ENCODE measurements around the gene THOC2. TPM values are rescaled to one million over a fixed set of nuclear protein-coding genes. Genes with fewer than 3 reads are reported as not detected.
"Not testable (repeated sequence)": the region's sequence is repeated elsewhere in the genome, so short reads cannot be mapped to it uniquely, and the experiment has no call there.

THOC2 gene
- total RNA-seq, 2 donors from 2014 or later: 88.8 to 93.2 TPM

GRCh38 chrX:123673813-123674212, 59.0 kb downstream of the THOC2 start:
- no peak for DNase-seq
- no peak overlapping the region for H3K27ac Mint-ChIP-seq
- WGBS, 2 experiments (ENCODE audit: insufficient coverage in 1 of 2, insufficient read length in 1 of 2): no CpG with 5 or more reads among the region's 1 CpG

DNA sequence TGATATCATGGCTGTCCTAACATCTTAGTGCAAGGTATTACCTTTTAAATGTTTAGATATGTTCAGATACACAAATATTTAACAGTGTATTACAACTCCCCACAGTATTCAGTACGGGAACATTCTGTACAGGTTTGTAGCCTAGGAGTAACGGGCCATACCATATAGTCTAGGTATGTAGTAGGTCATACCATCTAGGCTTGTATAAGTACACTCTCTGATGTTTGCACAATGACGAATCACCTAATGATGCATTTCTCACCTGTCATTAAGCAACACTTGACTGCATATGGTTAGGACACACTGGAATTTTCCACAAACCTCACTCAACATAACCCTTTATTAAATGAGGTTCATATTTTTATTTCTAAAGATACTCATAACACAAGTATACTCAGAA, 67.7 kb downstream of the THOC2 start:
- WGBS, 2 experiments (ENCODE audit: insufficient coverage in 1 of 2, insufficient read length in 1 of 2): 97 to 100% methylated on average over 2 to 3 of the region's 3 CpGs
- peaks cover 50% of the 10 kb centered on the region for H3K36me3 ChIP-seq (ENCODE audit: control insufficient read depth, insufficient read depth, low read length)
- no peaks in the 10 kb centered on the region for H3K4me1 ChIP-seq (ENCODE audit: control insufficient read depth, insufficient read depth, low read length)
- H3K36me3 Mint-ChIP-seq (ENCODE audit: low read depth): peaks cover 72% of the 10 kb centered on the region
- no peak for DNase-seq
- H3K4me3 ChIP-seq (ENCODE audit: low read length): no peak overlapping the region
- H3K27me3 Mint-ChIP-seq (ENCODE audit: insufficient read depth): no peaks in the 10 kb centered on the region
- H3K27ac ChIP-seq (ENCODE audit: low read depth, low read length): no peak overlapping the region
- no peak overlapping the region for H3K9ac ChIP-seq (ENCODE audit: extremely low read depth, low read length, poor library complexity, severe bottlenecking)
- peaks cover 7% of the 10 kb centered on the region for H3K9me3 ChIP-seq (ENCODE audit: control insufficient read depth, low read length)
- no peak overlapping the region for H3K4me3 Mint-ChIP-seq
- H3K27me3 ChIP-seq (ENCODE audit: control insufficient read depth, insufficient read depth, low read length, poor library complexity, severe bottlenecking): no peaks in the 10 kb centered on the region
- H3K4me1 Mint-ChIP-seq: no peaks in the 10 kb centered on the region
- H3K27ac Mint-ChIP-seq: no peak overlapping the region
- peaks cover 60% of the 10 kb centered on the region for H3K9me3 Mint-ChIP-seq
- TF ChIP-seq, protein P1, sequence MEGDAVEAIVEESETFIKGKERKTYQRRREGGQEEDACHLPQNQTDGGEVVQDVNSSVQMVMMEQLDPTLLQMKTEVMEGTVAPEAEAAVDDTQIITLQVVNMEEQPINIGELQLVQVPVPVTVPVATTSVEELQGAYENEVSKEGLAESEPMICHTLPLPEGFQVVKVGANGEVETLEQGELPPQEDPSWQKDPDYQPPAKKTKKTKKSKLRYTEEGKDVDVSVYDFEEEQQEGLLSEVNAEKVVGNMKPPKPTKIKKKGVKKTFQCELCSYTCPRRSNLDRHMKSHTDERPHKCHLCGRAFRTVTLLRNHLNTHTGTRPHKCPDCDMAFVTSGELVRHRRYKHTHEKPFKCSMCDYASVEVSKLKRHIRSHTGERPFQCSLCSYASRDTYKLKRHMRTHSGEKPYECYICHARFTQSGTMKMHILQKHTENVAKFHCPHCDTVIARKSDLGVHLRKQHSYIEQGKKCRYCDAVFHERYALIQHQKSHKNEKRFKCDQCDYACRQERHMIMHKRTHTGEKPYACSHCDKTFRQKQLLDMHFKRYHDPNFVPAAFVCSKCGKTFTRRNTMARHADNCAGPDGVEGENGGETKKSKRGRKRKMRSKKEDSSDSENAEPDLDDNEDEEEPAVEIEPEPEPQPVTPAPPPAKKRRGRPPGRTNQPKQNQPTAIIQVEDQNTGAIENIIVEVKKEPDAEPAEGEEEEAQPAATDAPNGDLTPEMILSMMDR (conservative IDR thresholded peaks at IDR 0.05): no peak

More at GRCh38 chrX:123673813-123674212, 59.0 kb downstream of the THOC2 start:
- Histone ChIP-seq H3K4me3 (ENCODE audit: low read length) (no peak overlapping the region), H3K4me1 (ENCODE audit: control insufficient read depth, insufficient read depth, low read length) (no peaks in the 10 kb centered on the region), H3K36me3 (ENCODE audit: control insufficient read depth, insufficient read depth, low read length) (peaks cover 43% of the 10 kb centered on the region), H3K27ac (ENCODE audit: low read depth, low read length) (no peak overlapping the region), H3K9ac (ENCODE audit: extremely low read depth, low read length, poor library complexity, severe bottlenecking) (no peak overlapping the region), H3K27me3 (ENCODE audit: control insufficient read depth, insufficient read depth, low read length, poor library complexity, severe bottlenecking) (no peaks in the 10 kb centered on the region), H3K9me3 (ENCODE audit: control insufficient read depth, low read length) (no peaks in the 10 kb centered on the region)
- H3K27me3 Mint-ChIP-seq (ENCODE audit: insufficient read depth): no peaks in the 10 kb centered on the region
- peaks cover 25% of the 10 kb centered on the region for H3K9me3 Mint-ChIP-seq
- peaks cover 23% of the 10 kb centered on the region for H3K36me3 Mint-ChIP-seq (ENCODE audit: low read depth)
- TF ChIP-seq, protein P1 (conservative IDR thresholded peaks at IDR 0.05): no peak
- no peak overlapping the region for H3K4me3 Mint-ChIP-seq
- H3K4me1 Mint-ChIP-seq: no peaks in the 10 kb centered on the region

DNA sequence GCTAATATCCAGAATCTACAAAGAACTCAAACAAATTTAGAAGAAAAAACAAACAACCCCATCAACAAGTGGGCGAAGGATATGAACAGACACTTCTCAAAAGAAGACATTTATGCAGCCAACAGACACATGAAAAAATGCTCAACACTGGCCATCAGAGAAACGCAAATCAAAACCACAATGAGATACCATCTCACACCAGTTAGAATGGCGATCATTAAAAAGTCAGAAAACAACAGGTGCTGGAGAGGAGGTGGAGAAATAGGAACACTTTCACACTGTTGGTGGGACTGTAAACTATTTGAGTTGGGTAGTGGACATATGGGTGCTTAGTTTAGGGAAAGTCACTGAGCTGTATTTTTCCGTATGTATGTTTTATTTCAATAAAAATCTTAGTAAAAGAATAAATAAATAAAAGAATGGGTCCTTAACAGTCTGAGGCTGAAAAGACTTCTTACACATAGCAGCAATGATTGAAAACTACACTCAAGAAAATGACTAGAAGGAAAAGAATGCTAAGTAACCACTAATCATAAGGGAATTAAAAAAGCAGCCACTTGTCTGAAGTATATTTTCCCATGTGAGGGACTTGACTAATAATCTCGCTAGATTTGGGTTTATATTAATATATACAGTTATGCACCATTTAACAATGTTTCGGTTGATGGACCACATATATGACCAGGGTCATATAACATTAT, 68.2 kb downstream of the THOC2 start:
- DNase-seq; H3K4me3 Mint-ChIP-seq; H3K27me3 Mint-ChIP-seq (ENCODE audit: insufficient read depth); H3K27me3 ChIP-seq (ENCODE audit: control insufficient read depth, insufficient read depth, low read length, poor library complexity, severe bottlenecking); H3K27ac ChIP-seq (ENCODE audit: low read depth, low read length); H3K9ac ChIP-seq (ENCODE audit: extremely low read depth, low read length, poor library complexity, severe bottlenecking); H3K4me1 ChIP-seq (ENCODE audit: control insufficient read depth, insufficient read depth, low read length); H3K4me3 ChIP-seq (ENCODE audit: low read length); H3K27ac Mint-ChIP-seq; H3K4me1 Mint-ChIP-seq; H3K9me3 ChIP-seq (ENCODE audit: control insufficient read depth, low read length): not testable (repeated sequence)
- 100% methylated on average over 1 of the region's 6 CpGs; no CpG with 5 or more reads in 1 of the 2 experiments for WGBS, 2 experiments (ENCODE audit: insufficient coverage in 1 of 2, insufficient read length in 1 of 2)
- peaks cover 50% of the 10 kb centered on the region for H3K36me3 ChIP-seq (ENCODE audit: control insufficient read depth, insufficient read depth, low read length)
- H3K9me3 Mint-ChIP-seq: peaks cover 54% of the 10 kb centered on the region
- peaks cover 71% of the 10 kb centered on the region for H3K36me3 Mint-ChIP-seq (ENCODE audit: low read depth)

DNA sequence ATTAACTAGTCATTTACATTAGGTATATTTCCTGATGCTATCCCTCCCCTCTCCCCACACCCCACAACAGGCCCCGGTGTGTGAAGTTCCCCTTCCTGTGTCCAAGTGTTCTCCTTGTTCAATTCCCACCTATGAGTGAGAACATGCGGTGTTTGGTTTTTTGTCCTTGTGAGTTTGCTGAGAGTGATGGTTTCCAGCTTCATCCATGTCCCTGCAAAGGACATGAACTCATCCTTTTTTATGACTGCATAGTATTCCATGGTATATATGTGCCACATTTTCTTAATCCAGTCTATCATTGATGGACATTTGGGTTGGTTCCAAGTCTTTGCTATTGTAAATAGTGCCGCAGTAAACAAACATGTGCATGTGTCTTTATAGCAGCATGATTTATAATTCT, 69.1 kb downstream of the THOC2 start:
- not testable (repeated sequence) for H3K9me3 ChIP-seq (ENCODE audit: control insufficient read depth, low read length); H3K9ac ChIP-seq (ENCODE audit: extremely low read depth, low read length, poor library complexity, severe bottlenecking); H3K27me3 ChIP-seq (ENCODE audit: control insufficient read depth, insufficient read depth, low read length, poor library complexity, severe bottlenecking); H3K27ac ChIP-seq (ENCODE audit: low read depth, low read length); H3K4me1 ChIP-seq (ENCODE audit: control insufficient read depth, insufficient read depth, low read length); H3K27ac Mint-ChIP-seq; H3K4me1 Mint-ChIP-seq; H3K27me3 Mint-ChIP-seq (ENCODE audit: insufficient read depth); H3K4me3 Mint-ChIP-seq; DNase-seq; H3K4me3 ChIP-seq (ENCODE audit: low read length)
- H3K36me3 ChIP-seq (ENCODE audit: control insufficient read depth, insufficient read depth, low read length): peaks cover 49% of the 10 kb centered on the region
- Mint-ChIP-seq H3K36me3 (ENCODE audit: low read depth) (peaks cover 69% of the 10 kb centered on the region), H3K9me3 (peaks cover 54% of the 10 kb centered on the region)
- WGBS, 2 experiments (ENCODE audit: insufficient coverage in 1 of 2, insufficient read length in 1 of 2): 80% methylated on average over 2 of the region's 3 CpGs; no CpG with 5 or more reads in 1 of the 2 experiments

DNA sequence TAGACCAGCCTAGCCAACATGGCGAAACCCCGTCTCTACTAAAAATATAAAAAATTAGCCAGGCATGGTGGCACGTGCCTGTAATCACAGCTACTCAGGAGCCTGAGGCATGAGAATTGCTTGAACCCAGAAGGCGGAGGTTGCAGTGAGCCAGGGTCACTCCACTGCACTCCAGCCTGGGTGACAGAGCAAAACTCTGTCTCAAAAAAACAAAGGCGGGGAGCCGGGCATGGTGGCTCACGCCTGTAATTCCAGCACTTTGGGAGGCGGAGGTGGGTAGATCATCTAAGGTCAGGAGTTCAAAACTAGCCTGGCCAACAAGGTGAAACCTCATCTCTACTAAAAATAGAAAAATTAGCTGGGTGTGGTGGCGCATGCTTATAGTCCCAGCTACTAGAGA, 76.3 kb downstream of the THOC2 start:
- H3K36me3 Mint-ChIP-seq (ENCODE audit: low read depth): peaks cover 31% of the 10 kb centered on the region

DNA sequence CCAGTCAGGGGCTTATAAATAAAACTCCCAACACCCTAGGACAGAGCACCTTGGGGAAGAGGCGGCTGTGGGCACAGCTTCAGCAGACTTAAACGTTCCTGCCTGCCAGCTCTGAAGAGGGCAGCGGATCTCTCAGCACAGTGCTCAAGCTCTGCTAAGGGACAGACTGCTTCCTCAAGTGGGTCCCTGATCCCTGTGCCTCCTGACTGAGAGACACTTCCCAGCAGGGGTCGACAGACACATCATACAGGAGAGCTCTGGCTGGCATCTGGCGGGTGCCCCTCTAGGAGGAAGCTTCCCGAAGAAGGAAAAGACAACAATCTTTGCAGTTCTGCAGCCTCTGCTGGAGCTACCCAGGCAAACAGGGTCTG, 84.1 kb downstream of the THOC2 start:
- H3K9me3 Mint-ChIP-seq: peaks cover 70% of the 10 kb centered on the region
- peak overlapping the region; percentile 32 for H3K27ac ChIP-seq (ENCODE audit: low read depth, low read length)
- not testable (repeated sequence) for H3K27me3 ChIP-seq (ENCODE audit: control insufficient read depth, insufficient read depth, low read length, poor library complexity, severe bottlenecking); H3K4me1 ChIP-seq (ENCODE audit: control insufficient read depth, insufficient read depth, low read length); H3K27me3 Mint-ChIP-seq (ENCODE audit: insufficient read depth); H3K36me3 ChIP-seq (ENCODE audit: control insufficient read depth, insufficient read depth, low read length); H3K9me3 ChIP-seq (ENCODE audit: control insufficient read depth, low read length); H3K9ac ChIP-seq (ENCODE audit: extremely low read depth, low read length, poor library complexity, severe bottlenecking)
- DNase-seq: peak; percentile 72
- H3K27ac Mint-ChIP-seq: peak overlapping the region; percentile 96
- peaks cover 27% of the 10 kb centered on the region for H3K4me1 Mint-ChIP-seq
- WGBS, 2 experiments (ENCODE audit: insufficient coverage in 1 of 2, insufficient read length in 1 of 2): 12 to 15% methylated on average over 2 to 6 of the region's 6 CpGs
- peak overlapping the region; percentile 40 for H3K4me3 Mint-ChIP-seq
- peaks cover 23% of the 10 kb centered on the region for H3K36me3 Mint-ChIP-seq (ENCODE audit: low read depth)
- peak overlapping the region; percentile 62 for H3K4me3 ChIP-seq (ENCODE audit: low read length)

More for the DNA sequence above, 76.3 kb downstream of the THOC2 start:
- not testable (repeated sequence) for H3K27me3 ChIP-seq (ENCODE audit: control insufficient read depth, insufficient read depth, low read length, poor library complexity, severe bottlenecking); H3K4me3 Mint-ChIP-seq; H3K9ac ChIP-seq (ENCODE audit: extremely low read depth, low read length, poor library complexity, severe bottlenecking); H3K27me3 Mint-ChIP-seq (ENCODE audit: insufficient read depth); H3K27ac Mint-ChIP-seq; H3K4me1 Mint-ChIP-seq; DNase-seq; H3K9me3 ChIP-seq (ENCODE audit: control insufficient read depth, low read length); H3K4me1 ChIP-seq (ENCODE audit: control insufficient read depth, insufficient read depth, low read length); H3K4me3 ChIP-seq (ENCODE audit: low read length); H3K27ac ChIP-seq (ENCODE audit: low read depth, low read length)
- 96 to 97% methylated on average over 6 to 8 of the region's 9 CpGs for WGBS, 2 experiments (ENCODE audit: insufficient coverage in 1 of 2, insufficient read length in 1 of 2)
- H3K36me3 ChIP-seq (ENCODE audit: control insufficient read depth, insufficient read depth, low read length): peaks cover 13% of the 10 kb centered on the region
- peaks cover 55% of the 10 kb centered on the region for H3K9me3 Mint-ChIP-seq
